ENCODE data around the gene JMJD7.

Gene JMJD7

GRCh38 chr15:41885841-41886240, 57.9 kb downstream of the JMJD7 start:
- H3K4me1 Mint-ChIP-seq, result peaks cover 17% of the 10 kb centered on the region
- no peaks in the 10 kb centered on the region for H3K36me3 Mint-ChIP-seq (ENCODE audit: low read depth)
- no peaks in the 10 kb centered on the region for H3K9me3 Mint-ChIP-seq
- no peak for TF ChIP-seq CTCF (IDR thresholded peaks at IDR 0.05; ENCODE audit: unreplicated experiment in 3 of 3)
- H3K27ac Mint-ChIP-seq, result no peak overlapping the region
- peaks cover 28% of the 10 kb centered on the region for H3K27me3 Mint-ChIP-seq (ENCODE audit: low read depth)
- no peak overlapping the region for H3K4me3 Mint-ChIP-seq

DNA sequence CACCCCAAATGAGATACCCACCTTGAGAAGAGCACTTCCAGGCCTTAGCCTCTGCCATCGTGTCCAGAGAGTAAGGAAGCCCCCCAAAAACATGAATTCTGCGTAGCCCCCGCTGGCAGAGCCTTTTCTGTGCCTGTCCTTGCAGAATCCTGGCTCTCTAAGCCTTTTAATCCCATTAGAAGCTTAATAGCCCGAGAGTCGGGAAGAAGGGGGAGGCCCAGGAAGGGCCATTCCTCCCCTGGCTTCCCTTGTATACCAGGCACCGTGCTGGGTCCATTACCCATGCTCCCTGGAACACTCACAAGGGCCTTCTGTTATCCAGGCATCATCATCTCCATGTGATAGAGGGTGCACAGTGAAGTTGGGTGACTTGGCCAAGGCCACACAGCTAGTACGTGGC, 58.8 kb downstream of the JMJD7 start:
- H3K4me3 Mint-ChIP-seq, result no peak overlapping the region
- no peak for TF ChIP-seq CTCF (IDR thresholded peaks at IDR 0.05; ENCODE audit: unreplicated experiment in 3 of 3)
- H3K9me3 Mint-ChIP-seq, result no peaks in the 10 kb centered on the region
- peaks cover 20% of the 10 kb centered on the region for H3K4me1 Mint-ChIP-seq
- H3K36me3 Mint-ChIP-seq (ENCODE audit: low read depth), result no peaks in the 10 kb centered on the region
- no peak overlapping the region for H3K27ac Mint-ChIP-seq
- peaks cover 20% of the 10 kb centered on the region for H3K27me3 Mint-ChIP-seq (ENCODE audit: low read depth)

GRCh38 chr15:41887161-41887560, 59.3 kb downstream of the JMJD7 start:
- TF ChIP-seq CTCF (IDR thresholded peaks at IDR 0.05; ENCODE audit: unreplicated experiment in 3 of 3), result no peak
- H3K4me1 Mint-ChIP-seq, result peaks cover 24% of the 10 kb centered on the region
- H3K9me3 Mint-ChIP-seq, result no peaks in the 10 kb centered on the region
- H3K4me3 Mint-ChIP-seq, result no peak overlapping the region
- peaks cover 20% of the 10 kb centered on the region for H3K27me3 Mint-ChIP-seq (ENCODE audit: low read depth)
- no peak overlapping the region for H3K27ac Mint-ChIP-seq
- no peaks in the 10 kb centered on the region for H3K36me3 Mint-ChIP-seq (ENCODE audit: low read depth)

Measured in nephron (organoid).